Peyer's patch (tissue), 4 donors: ENCODE measurements around the gene SLC9A1. TPM values are rescaled to one million over a fixed set of nuclear protein-coding genes. Genes with fewer than 3 reads are reported as not detected.

Experiments
- DNase-seq, 3 donors: peaks; one replicate each; pipeline ENCODE4 v3.0.0-alpha.2; 2017 to 2019
- H3K27ac ChIP-seq, 4 donors: fragments of 200-600 bp; sonication (generic); one replicate each; pipeline ENCODE4 v1.5.1; 2016 to 2019
- H3K27me3 ChIP-seq, 2 donors: fragments of 200-600 bp; sonication (generic); one replicate each; pipeline ENCODE4 v1.5.1; 2019
- H3K36me3 ChIP-seq, 3 donors: fragments of 200-600 bp; sonication (generic); one replicate each; pipeline ENCODE4 v1.5.1; 2016 to 2019
- H3K4me1 ChIP-seq, 4 donors: fragments of 200-600 bp; sonication (generic); one replicate each; pipeline ENCODE4 v1.5.1; 2016 to 2019
- H3K4me3 ChIP-seq, 4 donors: fragments of 200-600 bp; sonication (generic); 1 replicate in 3 of 4; 2 replicates in 1 of 4; pipeline ENCODE4 v1.5.1; 2016 to 2019; ENCODE audit warnings: mild to moderate bottlenecking in 1 of 4
- H3K9me3 ChIP-seq, 4 donors: fragments of 200-600 bp; sonication (generic); one replicate each; pipeline ENCODE4 v1.5.1; 2016 to 2019; ENCODE audit warnings: mild to moderate bottlenecking in 1 of 4
- CTCF ChIP-seq, 6 experiments: fragments of 450-650 bp in 4 of 6; fragments of 200-600 bp in 2 of 6; sonication (generic) in 1 of 6; IDR thresholded peaks; one replicate each; pipeline ENCODE4 v1.5.1; 2017 to 2019; ENCODE audit warnings: antibody characterized with exemption in 6 of 6, mild to moderate bottlenecking in 3 of 6, moderate library complexity in 1 of 6
- POLR2A ChIP-seq, 2 donors: fragments of 450-650 bp; IDR thresholded peaks; one replicate each; pipeline ENCODE4 v1.5.1; 2017; ENCODE audit warnings: antibody characterized with exemption in 2 of 2, mild to moderate bottlenecking in 2 of 2, moderate library complexity in 2 of 2
- total RNA-seq, 4 donors: library from RNA; depleted of rRNA; stranded (reverse); fragments of >200 nt; gene quantifications; one replicate each; pipeline ENCODE4 v1.1.0, GENCODE V29; 2016

Gene SLC9A1
- total RNA-seq, 4 donors from 2014 or later, result 5.8 to 68.3 (median 48.2) TPM

GRCh38 chr1:27092888-27093287, 62.0 kb downstream of the SLC9A1 start:
- no peaks in the 10 kb centered on the region for H3K4me1 ChIP-seq
- H3K27me3 ChIP-seq, result no peaks in the 10 kb centered on the region
- TF ChIP-seq POLR2A (IDR thresholded peaks at IDR 0.05), result no peak
- TF ChIP-seq CTCF (IDR thresholded peaks at IDR 0.05), result no peak
- H3K4me3 ChIP-seq, result no peak overlapping the region
- no peak for DNase-seq
- no peaks in the 10 kb centered on the region for H3K36me3 ChIP-seq
- no peaks in the 10 kb centered on the region for H3K9me3 ChIP-seq
- no peak overlapping the region for H3K27ac ChIP-seq

- TF ChIP-seq CTCF (IDR thresholded peaks at IDR 0.05) (no peak), POLR2A (IDR thresholded peaks at IDR 0.05) (no peak)
- DNase-seq, result no peak
- no peak overlapping the region for H3K27ac ChIP-seq
- H3K4me1 ChIP-seq, result no peaks in the 10 kb centered on the region
- H3K9me3 ChIP-seq, result no peaks in the 10 kb centered on the region
- no peak overlapping the region for H3K4me3 ChIP-seq
- H3K36me3 ChIP-seq, result no peaks in the 10 kb centered on the region
- no peaks in the 10 kb centered on the region for H3K27me3 ChIP-seq
These were observed 64.0 kb downstream of the SLC9A1 start for GRCh38 chr1:27090911-27091310.

GRCh38 chr1:27087371-27088220, 67.3 kb downstream of the SLC9A1 start:
- H3K27ac ChIP-seq, result no peak overlapping the region
- no peaks in the 10 kb centered on the region for H3K27me3 ChIP-seq
- no peaks in the 10 kb centered on the region for H3K9me3 ChIP-seq
- no peaks in the 10 kb centered on the region for H3K36me3 ChIP-seq
- no peak for DNase-seq
- no peaks in the 10 kb centered on the region for H3K4me1 ChIP-seq
- TF ChIP-seq POLR2A (IDR thresholded peaks at IDR 0.05), result no peak
- TF ChIP-seq CTCF (IDR thresholded peaks at IDR 0.05), result no peak
- H3K4me3 ChIP-seq, result no peak overlapping the region

GRCh38 chr1:27086628-27087027, 68.3 kb downstream of the SLC9A1 start:
- H3K27ac ChIP-seq, result no peak overlapping the region
- no peaks in the 10 kb centered on the region for H3K4me1 ChIP-seq
- H3K4me3 ChIP-seq, result no peak overlapping the region
- H3K9me3 ChIP-seq, result no peaks in the 10 kb centered on the region
- no peaks in the 10 kb centered on the region for H3K27me3 ChIP-seq
- DNase-seq, result no peak
- TF ChIP-seq CTCF (IDR thresholded peaks at IDR 0.05) (no peak), POLR2A (IDR thresholded peaks at IDR 0.05) (no peak)
- H3K36me3 ChIP-seq, result no peaks in the 10 kb centered on the region

GRCh38 chr1:27086026-27086425, 68.9 kb downstream of the SLC9A1 start:
- H3K4me3 ChIP-seq, result no peak overlapping the region
- no peaks in the 10 kb centered on the region for H3K36me3 ChIP-seq
- H3K9me3 ChIP-seq, result no peaks in the 10 kb centered on the region
- H3K27ac ChIP-seq, result no peak overlapping the region
- no peak for DNase-seq
- H3K27me3 ChIP-seq, result no peaks in the 10 kb centered on the region
- H3K4me1 ChIP-seq, result no peaks in the 10 kb centered on the region
- TF ChIP-seq POLR2A (IDR thresholded peaks at IDR 0.05), result no peak

GRCh38 chr1:27084107-27084506, 70.8 kb downstream of the SLC9A1 start:
- Histone ChIP-seq H3K9me3 (no peaks in the 10 kb centered on the region), H3K27me3 (no peaks in the 10 kb centered on the region), H3K4me3 (no peak overlapping the region), H3K36me3 (no peaks in the 10 kb centered on the region), H3K27ac (no peak overlapping the region), H3K4me1 (no peaks in the 10 kb centered on the region)
- TF ChIP-seq POLR2A (IDR thresholded peaks at IDR 0.05) (no peak), CTCF (IDR thresholded peaks at IDR 0.05) (no peak)
- no peak for DNase-seq
